GM20000 (cell line): Measurements from ENCODE around the gene ZNF284.

ENCODE experiments used
- DNase-seq: peaks from one replicate; pipeline ENCODE4 v3.0.0; 2012; ENCODE audit warnings: low spot score
- TF ChIP-seq, protein P1 (sequence below): IDR thresholded peaks from 2 replicates; pipeline ENCODE4 v1.5.1; 2012; ENCODE audit warnings: mild to moderate bottlenecking, control low read depth; ENCODE audit errors: extremely low read depth, missing control alignments

Gene ZNF284

DNA sequence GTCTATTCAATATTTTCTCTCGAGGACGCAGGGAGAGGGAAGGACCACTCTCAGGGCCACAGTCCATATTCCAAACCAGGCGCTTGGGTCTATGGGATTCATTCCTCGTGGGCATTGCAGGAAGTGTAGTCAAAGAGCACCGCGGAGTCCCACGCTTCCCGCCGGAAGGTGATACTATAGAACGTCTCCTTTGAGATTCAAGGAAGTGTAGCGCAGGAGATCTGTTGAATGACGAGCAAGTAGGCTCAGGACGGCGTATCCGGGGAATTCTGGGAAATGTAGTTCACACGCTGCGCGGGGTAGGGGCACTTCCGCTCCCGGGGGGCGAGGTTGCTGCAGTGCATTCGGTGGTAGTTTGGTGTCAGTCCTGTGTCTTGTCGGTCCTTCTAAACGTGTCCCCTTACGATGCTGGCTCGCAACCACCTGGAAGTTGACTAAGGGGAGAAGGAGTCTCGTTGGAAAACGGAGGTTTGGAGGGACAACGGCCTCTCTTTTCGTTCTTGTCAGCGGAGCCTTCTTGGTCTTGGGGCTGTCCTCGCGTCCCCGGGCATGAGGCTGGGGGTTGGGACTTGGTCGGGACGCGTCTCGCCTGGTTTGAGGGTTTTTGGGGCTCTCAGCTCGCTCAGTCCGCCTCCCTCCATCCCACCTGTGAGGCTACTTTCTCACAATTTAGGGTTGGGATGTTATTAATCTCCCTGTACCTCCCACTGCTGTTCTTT lies at the start of gene ZNF284:
ZNF284 (plus strand) TSS at position 336 of the 719 bp plus-strand sequence. CDS start 4,231 bp downstream, outside the sequence.
- TF ChIP-seq, protein P1, sequence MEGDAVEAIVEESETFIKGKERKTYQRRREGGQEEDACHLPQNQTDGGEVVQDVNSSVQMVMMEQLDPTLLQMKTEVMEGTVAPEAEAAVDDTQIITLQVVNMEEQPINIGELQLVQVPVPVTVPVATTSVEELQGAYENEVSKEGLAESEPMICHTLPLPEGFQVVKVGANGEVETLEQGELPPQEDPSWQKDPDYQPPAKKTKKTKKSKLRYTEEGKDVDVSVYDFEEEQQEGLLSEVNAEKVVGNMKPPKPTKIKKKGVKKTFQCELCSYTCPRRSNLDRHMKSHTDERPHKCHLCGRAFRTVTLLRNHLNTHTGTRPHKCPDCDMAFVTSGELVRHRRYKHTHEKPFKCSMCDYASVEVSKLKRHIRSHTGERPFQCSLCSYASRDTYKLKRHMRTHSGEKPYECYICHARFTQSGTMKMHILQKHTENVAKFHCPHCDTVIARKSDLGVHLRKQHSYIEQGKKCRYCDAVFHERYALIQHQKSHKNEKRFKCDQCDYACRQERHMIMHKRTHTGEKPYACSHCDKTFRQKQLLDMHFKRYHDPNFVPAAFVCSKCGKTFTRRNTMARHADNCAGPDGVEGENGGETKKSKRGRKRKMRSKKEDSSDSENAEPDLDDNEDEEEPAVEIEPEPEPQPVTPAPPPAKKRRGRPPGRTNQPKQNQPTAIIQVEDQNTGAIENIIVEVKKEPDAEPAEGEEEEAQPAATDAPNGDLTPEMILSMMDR, result no peak
- peak; percentile 87 for DNase-seq

DNA sequence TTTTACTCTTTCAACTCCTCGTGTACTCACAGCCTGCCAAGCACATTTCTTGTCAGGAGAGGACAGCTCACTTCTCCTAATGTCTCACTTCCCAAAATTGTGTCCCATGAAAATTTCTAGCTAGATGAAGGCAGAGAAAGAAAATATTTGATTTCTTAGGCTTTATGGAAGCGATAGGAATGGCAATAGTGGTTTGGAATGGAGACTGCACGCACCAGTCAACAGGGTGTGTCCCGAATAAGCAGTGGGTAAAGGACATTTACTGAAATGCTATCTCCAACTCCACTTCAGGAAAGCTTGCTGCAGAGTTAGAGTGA lies 47.1 kb upstream of the ZNF284 start:
- TF ChIP-seq, protein P1, result no peak
- no peak for DNase-seq

DNA sequence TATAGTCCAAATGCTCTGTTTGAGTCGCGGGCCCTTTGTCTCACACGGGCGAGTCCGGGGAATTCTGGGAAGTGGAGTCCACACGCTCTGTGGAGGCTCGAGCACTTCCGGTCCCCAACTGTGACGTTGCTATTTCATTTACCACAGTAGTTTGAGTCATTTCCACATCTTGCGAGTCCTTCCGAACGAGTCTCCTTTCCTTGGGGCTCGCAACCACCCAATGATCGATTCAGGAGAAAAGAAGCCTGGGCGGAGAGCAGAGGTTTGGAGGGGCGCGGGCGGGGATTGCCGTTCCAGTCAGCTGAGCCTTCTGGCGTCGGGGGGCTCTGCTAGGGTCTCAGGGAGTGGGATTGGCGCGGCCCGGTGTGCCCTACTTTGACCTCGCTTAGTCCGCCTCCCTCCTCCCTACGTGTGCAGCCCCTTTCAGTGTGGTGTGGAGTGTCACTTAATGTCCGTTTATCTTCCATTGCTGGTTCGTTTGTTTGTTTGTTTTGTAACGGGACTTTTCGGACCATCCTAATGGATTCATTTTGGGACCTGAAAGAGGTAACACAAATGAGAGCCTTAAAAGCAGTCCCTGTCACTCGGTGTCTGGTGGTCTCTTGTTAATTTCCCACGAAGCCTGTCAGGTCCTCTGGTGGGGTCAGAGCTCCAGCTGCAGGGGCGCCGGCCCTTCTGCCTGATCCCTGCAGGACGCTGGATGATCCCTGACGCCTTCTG lies 46.6 kb upstream of the ZNF284 start, which contains the start of gene ZNF222:
ZNF222 (plus strand) TSS at position 163 of the 720 bp plus-strand sequence; CDS start at position 221, 58 bp downstream.
- TF ChIP-seq, protein P1, result no peak

DNA sequence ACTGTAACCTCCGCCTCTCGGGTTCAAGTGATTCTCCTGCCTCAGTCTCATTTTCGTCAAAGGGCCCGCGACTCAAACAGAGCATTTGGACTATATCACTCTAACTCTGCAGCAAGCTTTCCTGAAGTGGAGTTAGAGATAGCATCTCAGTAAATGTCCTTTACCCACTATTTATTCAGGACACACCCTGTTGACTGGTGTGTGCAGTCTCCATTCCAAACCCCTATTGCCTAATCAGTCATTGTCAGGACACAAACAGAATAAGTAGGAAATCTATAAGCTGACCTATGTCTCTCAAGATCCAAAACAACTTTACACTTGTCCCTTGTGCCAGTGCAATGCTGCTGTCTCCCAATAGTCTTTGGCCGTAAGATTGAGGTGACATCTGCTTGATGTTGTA lies 45.3 kb upstream of the ZNF284 start:
- TF ChIP-seq, protein P1, result no peak
- no peak for DNase-seq

More for the DNA sequence above, 46.6 kb upstream of the ZNF284 start, which contains the start of gene ZNF222:
- DNase-seq, result peak; percentile 76

DNA sequence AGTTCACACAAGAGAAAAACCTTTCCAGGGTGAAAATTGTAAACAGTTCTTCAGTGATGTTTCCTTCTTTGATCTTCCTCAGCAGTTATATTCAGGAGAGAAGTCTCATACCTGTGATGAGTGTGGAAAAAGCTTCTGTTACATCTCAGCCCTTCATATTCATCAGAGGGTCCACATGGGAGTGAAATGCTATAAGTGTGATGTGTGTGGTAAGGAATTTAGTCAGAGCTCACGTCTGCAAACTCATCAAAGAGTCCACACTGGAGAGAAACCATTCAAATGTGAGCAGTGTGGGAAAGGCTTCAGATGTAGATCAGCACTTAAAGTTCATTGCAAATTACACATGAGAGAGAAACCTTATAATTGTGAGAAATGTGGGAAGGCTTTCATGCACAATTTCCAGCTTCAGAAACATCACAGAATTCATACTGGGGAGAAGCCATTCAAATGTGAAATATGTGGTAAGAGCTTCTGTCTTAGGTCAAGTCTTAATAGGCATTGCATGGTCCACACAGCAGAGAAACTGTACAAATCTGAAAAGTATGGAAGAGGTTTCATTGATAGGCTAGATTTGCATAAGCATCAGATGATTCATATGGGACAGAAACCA lies 39.9 kb upstream of the ZNF284 start:
- no peak for DNase-seq
- TF ChIP-seq, protein P1, result no peak

DNA sequence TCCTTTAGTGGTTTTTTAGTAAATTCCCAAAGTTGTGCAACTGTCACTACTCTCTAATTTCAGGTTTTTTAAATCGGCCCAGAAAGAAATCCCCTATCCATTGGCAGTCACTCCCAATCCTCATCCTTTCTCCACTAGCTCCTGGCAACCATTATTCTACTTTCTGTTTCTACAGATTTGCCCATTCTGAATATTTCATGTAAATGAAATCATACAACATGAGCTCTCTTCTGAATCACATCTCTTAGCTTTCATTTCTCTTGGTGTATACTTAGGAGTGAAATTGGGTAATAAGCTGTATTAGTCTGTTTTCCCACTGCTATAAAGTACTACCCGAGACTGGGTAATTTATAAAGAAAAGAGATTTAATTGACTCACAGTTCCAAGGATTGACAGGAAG lies 29.8 kb upstream of the ZNF284 start:
- TF ChIP-seq, protein P1, result no peak
- no peak for DNase-seq
